GM21619 (cell line): ENCODE results near the gene TUBAL3.
"Not testable (repeated sequence)": the region's sequence is repeated elsewhere in the genome, so short reads cannot be mapped to it uniquely, and the experiment has no call there.

Experiments
- ATAC-seq: cut with Tn5 transposase; IDR thresholded peaks from one replicate; pipeline ENCODE4 v1.9.1; 2021; ENCODE audit not compliant: unreplicated experiment

The TUBAL3 gene

DNA sequence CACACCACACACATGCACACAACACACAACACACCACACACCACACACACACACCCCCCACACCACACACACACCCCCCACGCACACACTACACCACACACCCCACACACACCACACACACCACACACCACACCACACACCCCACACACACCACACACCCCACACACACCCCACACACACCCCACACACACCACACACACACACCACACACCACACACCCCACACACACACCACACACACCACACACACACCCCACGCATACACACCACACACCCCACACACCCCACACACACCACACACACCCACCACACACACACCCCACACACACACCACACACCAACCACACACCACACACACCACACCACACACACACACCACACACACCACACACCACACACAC lies 23.4 kb downstream of the TUBAL3 start:
- no peak for ATAC-seq

DNA sequence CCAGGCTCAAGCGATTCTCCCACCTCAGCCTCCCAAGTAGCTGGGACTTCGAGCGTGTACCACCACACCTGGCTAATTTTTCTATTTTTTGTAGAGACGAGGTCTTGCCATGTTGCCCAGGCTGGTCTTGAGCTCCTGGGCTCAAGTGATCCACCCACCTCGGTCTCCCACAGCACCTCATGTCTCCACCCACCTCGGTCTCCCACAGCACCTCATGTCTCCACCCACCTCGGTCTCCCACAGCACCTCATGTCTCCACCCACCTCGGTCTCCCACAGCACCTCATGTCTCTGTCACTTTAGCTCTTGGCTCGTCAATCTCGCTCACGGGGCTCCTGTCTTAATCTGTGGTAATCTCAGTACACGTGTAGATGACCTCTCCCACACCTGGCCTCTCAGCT lies 24.2 kb downstream of the TUBAL3 start:
- ATAC-seq, result not testable (repeated sequence)

DNA sequence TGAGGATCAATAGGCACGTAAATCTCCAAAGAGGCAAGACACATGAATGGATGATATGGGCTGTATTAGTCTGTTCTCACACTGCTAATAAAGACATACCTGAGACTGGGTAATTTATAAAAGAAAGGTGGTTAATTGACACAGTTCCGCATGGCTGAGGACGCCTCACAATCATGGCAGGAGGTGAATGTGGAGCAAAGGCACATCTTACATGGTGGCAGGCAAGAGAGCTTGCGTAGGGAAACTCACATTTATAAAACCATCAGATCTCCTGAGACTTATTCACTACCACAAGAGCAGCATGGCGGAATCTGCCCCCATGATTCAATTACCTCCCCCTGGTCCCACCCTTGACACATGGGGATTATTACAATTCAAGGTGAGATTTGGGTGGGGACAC lies 25.4 kb downstream of the TUBAL3 start:
- ATAC-seq, result not testable (repeated sequence)

DNA sequence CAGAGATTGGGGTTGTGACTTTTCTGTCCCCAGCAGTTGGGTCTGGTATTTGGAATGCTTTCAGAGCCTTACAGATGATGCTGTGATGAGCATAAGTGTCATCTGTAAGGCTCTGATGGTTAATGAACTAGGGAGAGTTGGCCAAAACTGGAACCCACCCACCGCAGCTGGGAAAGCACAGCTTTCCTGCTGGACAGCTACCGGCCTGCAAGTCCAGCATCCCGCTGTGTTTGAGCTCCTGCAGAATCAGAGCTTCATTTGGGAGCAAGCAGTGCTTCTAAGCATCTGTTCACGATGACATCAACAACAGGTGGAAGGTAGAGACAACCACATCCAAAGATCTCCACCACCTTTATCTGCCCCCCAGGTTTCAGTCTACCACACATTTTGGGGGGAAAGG lies 28.2 kb downstream of the TUBAL3 start:
- ATAC-seq, result no peak

DNA sequence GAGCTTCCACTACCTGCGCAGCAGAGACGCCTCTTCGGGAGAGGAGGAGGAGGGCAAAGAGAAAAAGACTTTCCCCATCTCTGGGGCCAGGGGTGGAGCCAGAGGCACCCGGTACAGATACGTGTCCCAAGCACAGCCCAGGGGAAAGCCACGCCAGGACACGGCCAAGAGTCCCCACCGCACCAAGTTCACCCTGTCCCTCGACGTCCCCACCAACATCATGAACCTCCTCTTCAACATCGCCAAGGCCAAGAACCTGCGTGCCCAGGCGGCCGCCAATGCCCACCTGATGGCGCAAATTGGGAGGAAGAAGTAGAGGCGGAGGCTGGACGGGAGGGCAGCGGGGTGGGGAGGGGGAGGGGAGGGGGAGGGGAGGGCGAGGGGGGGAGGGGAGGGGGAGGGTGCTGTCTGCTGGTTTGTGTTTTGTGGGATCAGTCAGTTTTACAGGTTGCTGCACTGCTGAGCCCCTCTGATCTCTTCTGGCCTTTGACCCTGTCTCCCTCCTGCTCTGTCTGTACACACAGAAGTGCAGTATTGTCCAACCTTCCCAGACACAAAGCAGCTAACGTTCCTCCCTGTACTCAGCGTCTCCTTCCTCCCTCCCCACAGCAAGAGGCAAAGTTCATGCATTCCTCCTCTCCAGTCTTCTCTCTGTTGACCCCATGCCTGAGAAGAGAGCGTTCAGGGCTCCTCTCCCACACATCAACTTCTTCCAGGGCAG lies 30.6 kb downstream of the TUBAL3 start:
- ATAC-seq, result no peak

DNA sequence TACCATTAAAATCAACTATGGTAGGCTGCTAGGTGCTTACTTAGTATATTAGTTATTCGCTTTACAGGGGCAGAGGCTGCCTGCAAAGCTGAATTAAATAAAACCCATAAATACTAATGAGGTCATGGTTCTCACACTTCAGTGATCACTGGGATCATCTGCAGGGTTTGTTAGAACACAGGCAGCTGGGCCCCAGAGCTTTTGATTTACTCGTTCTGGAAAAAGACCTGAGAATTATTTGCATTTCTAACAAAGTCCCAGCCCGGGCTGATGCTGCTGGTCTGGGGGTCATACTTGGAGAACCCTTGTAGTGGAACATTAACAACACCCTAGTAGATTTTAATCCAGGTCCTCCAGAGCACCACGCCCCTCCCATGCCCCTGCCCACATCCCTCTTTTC lies 31.3 kb downstream of the TUBAL3 start:
- no peak for ATAC-seq

DNA sequence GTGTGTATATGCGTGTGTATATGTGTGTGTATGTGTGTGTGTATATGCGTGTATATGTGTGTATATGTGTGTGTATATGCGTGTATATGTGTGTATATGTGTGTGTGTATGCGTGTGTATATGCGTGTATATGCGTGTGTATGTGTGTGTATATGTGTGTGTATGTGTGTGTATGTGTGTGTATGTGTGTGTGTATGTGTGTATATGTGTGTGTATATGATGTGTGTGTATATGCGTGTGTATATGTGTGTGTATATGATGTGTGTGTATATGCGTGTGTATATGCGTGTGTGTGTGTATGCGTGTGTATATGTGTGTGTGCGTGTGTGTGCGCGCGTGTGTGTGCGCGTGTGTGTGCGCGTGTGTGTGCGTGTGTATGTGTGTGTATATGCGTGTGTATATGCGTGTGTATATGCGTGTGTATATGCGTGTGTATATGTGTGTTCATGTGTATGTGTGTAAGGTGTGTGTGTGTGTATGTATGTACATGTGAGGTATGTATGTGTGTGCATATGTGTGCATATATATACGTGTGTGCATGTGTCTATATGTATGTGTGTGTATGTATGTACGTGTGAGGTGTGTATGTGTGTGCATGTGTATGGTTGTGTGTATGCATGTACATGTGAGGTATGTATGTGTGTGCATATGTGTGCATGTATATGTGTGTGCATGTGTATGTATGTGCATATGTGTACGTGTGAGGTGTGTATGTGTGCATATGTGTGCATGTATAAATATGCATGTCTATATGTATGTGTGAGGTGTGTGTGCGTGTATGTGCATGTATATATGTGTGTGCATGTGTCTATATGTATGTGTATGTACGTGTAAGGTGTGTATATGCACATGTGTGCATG lies 33.9 kb downstream of the TUBAL3 start:
- no peak for ATAC-seq

DNA sequence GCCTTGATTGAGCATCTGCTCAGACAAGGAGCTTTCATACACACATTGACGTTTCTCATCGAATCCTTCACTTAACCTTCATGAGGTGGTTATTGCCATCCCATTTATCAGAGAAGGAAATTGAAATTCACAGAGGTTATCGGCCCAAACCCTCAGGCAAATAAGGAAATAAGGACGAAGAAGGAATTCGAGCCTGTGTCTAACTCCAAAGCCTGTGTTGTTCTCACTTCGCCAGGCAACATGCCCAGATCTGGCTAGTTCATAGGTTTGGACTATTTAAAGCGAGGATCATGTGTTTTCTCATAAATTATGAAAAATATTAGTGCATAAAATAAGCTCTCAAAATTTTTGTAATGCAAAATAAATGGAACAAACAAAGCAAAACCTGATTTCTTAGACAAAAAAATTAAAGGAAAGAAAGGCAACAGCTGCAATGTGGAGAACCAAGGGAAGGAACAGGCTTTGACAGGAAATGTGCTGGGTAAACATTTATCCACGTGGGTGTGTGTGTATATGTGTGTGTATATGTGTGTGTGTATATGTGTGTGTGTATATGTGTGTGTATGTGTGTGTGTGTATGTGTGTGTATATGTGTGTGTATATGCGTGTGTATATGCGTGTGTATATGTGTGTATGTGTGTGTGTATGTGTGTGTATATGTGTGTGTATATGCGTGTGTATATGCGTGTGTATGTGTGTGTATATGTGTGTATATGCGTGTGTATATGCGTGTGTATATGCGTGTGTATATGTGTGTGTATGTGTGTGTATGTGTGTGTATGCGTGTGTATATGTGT lies 35.1 kb downstream of the TUBAL3 start:
- ATAC-seq, result no peak

DNA sequence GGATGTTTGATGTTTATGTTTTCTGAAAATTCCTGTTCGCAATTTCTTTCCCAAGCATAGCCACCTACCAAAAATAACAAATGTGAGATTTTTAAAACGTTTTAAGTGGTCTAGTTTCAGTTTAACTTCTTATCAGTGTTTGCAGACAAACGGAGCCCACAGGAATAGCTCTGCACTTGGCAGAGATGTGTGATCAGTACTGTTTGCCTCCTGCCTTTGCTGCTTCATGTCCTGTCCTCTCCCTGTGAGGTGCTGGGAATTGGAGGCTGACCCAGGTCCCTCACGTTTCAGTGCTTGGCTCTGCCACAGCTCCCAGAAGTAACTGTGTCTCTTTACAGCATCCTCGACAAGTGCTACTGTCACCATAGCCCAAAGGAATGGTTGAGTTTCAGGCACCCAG lies 38.7 kb downstream of the TUBAL3 start:
- no peak for ATAC-seq

DNA sequence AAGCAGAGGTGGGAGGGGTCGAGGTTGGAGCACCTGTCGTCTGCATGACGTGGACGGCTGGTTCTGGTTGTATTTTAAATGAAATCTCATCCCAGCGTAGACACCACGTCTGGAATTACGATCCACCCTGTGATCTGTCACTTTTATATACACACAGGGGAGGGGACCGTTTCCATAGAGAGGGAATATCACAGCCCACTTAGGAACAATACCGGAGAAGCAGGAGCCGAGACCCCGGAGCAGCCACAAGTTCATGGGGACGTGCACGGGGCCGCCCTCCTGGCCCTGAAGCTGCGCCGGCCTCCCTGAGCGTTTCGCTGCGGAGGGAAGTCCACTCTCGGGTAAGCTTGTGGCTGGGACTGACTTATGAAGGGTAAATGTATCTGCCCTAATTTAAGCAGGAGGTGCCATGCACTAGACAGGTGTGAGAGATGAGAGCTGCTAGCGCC lies 39.7 kb downstream of the TUBAL3 start, which contains the start of gene UCN3:
UCN3 (plus strand) TSS at position 77 of the 449 bp plus-strand sequence. CDS start 8,755 bp downstream, outside the sequence.
- no peak for ATAC-seq

DNA sequence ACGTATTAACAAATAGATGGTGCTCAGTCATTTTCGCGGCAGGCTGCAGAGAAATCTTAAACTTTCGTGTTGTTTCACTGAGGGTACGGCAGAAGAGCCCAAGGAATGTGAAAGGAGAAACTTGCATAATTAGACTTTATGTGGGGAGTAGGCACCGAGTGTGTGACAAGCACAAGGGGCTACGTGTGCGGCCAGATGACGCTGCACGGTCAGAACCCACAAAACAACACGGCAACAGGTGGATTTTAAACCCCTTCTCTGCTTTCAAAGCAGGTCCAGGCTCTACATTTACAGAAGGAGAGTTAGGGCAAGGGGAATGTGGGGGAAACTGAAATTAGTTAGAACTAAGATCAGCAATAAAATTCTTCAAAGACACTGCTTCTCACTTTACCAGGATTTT lies 40.3 kb downstream of the TUBAL3 start:
- ATAC-seq, result no peak

DNA sequence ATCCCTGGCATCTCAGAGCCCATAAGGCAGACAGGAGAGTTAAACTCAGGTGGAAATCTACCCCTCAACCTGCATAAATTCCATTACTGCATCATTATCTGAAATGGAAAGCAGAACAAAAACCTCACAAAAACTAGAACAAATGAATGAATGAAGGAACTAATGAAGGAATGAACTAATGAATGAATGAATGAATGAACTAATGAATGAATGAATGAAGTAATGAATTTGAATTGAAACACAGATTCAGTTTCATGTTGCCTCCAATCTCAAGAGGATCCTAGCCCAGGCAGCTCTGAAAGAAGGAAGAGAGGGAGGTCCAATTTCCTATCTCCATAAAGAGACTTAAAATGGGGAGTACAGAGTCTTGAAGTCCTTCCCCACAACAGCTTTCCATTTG lies 41.8 kb downstream of the TUBAL3 start:
- ATAC-seq, result no peak

DNA sequence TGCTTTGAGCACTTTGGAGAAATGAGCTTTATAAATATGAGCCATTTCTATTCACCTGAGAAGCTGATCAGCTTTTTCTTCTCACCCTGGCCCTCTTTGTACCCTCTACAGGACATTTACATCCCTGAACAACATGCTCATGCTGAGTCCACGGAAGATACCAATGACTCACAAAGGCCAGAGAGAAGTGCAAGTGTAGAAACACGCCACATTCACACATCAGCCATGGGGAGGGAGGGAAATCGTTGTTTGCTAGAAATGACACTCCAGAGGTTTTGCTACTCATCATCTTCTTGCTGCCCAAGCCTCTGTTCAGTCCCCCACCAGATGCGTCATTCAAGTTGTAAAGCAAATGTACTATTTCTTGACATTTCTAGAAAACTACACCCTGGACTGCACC lies 42.7 kb downstream of the TUBAL3 start:
- ATAC-seq, result no peak

DNA sequence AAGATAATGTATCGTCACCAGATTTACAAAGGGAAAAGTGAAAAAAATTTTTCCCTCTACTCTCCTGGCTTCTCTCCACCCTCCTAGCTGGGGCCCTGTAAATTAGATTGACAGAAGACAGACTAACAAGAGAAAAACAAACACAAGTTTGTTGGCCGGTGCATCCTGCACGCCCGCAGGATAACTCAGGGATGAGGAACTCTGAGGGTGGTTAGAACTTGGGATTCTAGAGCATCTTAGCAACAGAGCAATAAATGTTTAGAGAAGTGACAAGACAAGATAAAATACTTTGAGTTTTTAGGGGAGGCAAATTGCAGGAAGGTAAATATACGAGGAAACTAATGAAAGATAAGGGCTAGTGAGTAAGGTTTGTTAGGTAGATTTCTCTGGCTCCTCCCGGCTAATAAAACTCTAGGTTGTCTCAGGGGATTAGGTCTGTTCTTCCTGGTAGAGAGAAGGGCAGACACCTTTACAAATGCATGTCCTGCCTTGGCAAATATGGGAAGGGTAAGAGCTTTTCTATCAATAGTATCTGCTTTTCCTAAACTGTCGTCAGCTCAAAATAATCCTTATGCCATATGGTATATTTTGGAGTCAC lies 44.2 kb downstream of the TUBAL3 start:
- ATAC-seq, result no peak

DNA sequence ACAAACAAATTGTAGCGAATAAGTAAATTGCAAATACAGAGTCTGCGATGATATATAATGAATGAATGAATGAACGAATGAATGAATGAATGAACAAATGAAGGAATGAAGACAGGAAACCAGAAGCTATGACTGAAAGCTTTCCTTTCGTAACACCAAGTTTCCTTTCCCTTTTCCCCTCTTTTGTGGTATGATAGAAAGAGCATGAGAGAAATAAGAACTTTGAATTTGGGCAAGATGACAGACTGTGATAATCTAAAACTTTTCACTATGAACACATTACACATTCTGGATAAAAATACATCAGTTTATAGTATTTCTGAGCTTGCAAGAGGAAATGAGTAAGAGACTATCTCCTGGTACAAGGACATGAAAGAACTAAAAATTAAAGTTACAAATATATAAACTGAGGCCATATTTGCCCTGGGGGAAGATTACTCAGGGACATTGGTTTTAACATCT lies 48.3 kb downstream of the TUBAL3 start:
- ATAC-seq, result no peak

DNA sequence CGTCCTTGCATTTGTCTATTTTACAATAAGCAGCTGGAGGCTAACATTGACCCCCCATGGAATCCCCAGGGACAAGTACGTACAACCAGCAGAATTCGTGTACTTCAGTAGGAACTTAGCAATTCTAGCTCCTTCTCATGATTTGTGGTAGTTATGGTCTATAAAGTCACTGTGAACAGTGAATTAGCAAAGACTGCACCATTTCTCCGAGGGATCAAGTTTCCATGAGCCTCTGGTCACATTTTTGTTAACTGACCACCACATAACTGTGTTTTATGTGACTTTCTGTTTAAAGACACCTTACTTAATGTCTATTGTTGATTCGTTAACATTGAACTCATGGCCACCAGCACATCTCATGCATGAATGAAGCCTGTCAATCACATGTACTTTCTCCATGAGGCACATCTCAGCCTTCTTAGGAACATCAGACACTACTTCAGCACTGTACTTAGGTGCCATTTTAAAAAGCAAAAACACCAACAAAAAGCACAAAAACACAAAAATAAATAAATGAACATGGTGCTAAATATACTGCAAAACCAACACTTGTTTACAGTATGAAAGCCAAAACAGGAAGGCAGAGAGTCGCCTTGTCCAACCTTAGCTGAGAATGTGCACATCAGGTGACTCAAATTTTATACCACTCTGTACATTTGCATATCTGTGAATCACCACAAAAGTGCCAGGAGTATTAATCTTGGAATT lies 48.9 kb downstream of the TUBAL3 start:
- no peak for ATAC-seq

DNA sequence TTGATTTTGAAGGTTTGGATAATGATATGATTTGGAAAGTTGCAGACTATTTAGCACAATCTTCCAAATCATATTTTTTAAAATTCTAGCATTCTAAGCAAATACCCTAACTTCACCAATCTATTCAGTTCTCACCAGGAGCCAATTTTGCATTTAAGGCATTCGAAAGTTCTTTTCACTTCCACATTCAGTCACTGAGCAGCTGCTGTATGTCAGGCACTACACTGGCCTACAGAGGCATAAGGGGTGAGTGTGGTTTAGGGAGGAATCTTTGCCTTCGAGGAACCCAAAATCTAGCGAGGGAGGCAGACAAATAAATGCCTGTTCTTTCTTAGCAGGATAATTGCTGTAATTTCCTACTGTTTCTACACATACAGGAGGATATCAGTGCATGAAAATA lies 50.6 kb downstream of the TUBAL3 start:
- peak; percentile 91 for ATAC-seq

DNA sequence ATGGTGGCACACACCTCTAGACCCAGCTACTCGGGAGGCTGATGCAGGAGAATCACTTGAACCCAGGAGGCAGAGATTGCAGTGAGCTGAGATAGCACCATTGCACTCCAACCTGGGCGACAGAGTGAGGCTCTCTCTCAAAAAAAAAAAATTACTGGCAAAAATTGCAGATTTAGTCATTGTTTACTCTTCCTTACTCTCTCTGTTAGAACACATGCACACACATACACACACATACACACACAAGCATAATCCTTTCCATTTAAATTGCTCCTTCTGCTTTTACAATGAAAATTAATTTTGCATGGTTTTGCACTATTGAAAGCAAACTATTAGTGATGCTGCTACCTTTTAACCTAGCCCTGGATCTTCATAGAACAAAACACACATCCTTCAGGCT lies 55.3 kb downstream of the TUBAL3 start:
- ATAC-seq, result no peak

DNA sequence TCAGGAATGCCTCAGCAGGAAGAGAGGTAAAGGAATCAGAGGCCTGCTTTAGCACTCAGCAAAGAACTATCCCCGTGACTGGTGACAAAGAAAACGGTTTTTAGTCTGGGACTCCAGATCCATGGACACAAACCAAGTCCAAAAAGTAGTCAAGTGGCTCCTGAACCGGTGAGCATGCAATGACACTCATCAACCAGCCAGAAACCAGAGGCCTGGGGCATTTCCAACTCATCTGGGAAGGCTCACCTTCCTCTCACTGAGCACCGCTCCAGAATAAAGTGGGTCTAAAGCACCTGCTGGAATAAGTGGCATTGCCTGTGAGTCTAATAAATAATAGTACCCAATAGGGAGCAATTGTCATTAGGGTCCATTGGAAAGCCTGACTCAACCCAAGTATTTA lies 57.7 kb downstream of the TUBAL3 start:
- no peak for ATAC-seq

DNA sequence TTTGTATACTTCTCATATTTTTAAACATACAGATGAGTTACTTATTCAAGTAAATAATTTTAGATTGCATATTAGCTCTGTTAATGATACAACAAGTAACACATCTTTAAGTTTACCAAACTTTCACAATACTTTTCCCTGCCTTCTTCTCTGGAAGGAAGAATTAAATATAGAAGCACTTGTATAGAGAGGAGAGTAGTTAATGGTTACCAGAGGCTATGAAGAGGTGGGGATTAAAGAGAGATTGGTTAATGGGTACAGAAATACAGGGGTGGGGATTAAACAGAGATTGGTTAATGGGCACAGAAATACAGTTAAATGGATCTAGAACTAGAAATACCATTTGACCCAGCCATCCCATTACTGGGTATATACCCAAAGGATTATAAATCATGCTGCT lies 59.9 kb downstream of the TUBAL3 start:
- no peak for ATAC-seq
